ENCODE data around the gene CORO1A. TPM values are rescaled to one million over a fixed set of nuclear protein-coding genes. Genes with fewer than 3 reads are reported as not detected.
A peak's percentile ranks its signal among the peaks of the same experiment; 100 is the strongest.
"Not testable (repeated sequence)": the region's sequence is repeated elsewhere in the genome, so short reads cannot be mapped to it uniquely, and the experiment has no call there.

The CORO1A gene
- total RNA-seq, 1 experiment from 2014 or later, result 7.0 TPM

DNA sequence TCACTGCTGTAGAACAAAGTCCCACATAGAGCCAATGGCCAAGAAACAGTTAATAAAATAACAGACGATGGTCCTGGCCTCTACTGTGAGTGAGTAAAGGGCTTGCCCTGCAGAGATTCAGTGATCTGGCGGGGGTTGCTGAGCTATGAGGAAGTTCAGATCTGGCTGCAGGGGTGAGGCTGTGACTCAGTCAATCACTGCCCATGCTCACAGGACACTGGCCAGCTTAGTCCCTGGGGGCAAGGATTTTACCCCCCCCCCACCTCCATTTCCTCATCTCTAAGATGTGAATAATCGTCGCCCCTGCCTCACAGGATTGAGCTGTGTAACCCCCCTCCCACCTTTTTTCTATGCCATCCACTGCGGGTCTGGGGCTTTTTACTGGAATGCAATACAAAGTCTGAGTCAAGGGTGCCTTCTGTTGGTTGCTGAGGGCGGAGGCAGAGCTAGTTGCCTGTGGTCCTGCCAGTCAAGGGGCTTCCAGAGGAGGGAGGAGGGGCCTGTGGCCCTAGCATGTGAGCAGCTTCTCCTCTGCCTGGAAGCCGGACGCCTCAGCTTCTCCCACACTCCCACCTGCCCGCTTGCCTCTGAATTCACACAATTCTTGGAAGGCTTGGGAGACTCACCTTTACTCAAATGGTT is 23.8 kb downstream of the CORO1A start:
- not testable (repeated sequence) for H3K4me1 ChIP-seq; H3K9me3 ChIP-seq (replicated peaks); H3K27me3 ChIP-seq; H3K36me3 ChIP-seq; H3K27ac ChIP-seq; H3K4me3 ChIP-seq
- DNase-seq, result peak in 1 of 2 experiments; percentile 29

- peak in 1 of 2 experiments; percentile 6 for DNase-seq
- not testable (repeated sequence) for H3K27me3 ChIP-seq; H3K27ac ChIP-seq; H3K4me3 ChIP-seq; H3K9me3 ChIP-seq (replicated peaks); H3K36me3 ChIP-seq; H3K4me1 ChIP-seq
Measured at GRCh38 chr16:30209032-30209431, 25.6 kb downstream of the CORO1A start.

DNA sequence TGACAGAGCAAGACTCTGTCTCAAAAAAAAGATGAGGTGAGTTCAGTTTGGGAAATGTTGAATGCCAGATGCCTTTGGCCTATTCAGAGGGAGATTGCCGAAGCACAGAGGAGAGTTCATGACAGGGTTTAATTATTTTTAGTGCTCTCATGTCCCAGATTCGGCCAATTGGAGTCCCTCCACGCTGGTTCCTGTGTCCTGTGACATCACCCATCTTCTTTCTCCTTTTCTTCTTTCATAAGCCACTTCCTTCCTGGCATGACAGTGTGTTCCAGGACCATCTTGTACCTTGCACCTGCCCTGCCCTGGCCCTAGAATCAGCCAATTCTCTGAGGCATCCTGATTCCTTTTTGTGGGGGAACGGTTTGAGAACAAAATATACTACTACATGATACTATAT is 28.0 kb downstream of the CORO1A start:
- not testable (repeated sequence) for DNase-seq; H3K27ac ChIP-seq; H3K9me3 ChIP-seq (replicated peaks); H3K4me3 ChIP-seq; H3K27me3 ChIP-seq; H3K36me3 ChIP-seq; H3K4me1 ChIP-seq

DNA sequence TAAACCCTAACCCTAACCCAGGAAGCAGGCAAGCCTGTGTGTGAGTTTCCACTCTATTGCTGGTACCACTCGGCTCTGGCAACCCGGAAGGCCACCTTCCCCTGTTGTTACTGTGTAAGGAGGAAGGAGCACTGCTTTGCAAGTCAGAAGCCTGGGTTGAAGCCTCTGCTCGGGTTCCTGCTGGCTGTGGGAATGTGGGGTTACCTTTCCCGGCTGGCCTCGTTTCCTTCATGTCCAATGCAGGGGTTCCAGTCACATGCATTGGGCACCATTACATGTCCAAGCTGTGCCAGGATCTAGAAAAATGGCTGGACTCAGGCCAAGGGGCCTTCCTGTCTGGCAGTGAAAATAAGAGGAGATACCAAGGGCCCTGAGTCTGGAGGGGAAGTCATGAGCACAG is 33.7 kb downstream of the CORO1A start:
- not testable (repeated sequence) for H3K36me3 ChIP-seq; H3K4me1 ChIP-seq; H3K27me3 ChIP-seq; DNase-seq; H3K4me3 ChIP-seq; H3K27ac ChIP-seq; H3K9me3 ChIP-seq (replicated peaks)

Other genes starting within 250 kb of the CORO1A start
- gene TMEM219, start 221.5 kb upstream of the CORO1A start, total RNA-seq (2014; rRNA removed; shearing (Covaris generic)), result 29.8 and 32.1 TPM in 2 replicates
- 27.3 and 30.6 TPM in 2 replicates for gene TAOK2, start 209.7 kb upstream of the CORO1A start, total RNA-seq (2014; rRNA removed; shearing (Covaris generic))
- 10.9 and 12.5 TPM in 2 replicates for gene HIRIP3, start 188.0 kb upstream of the CORO1A start, total RNA-seq (2014; rRNA removed; shearing (Covaris generic))
- gene INO80E, start 187.4 kb upstream of the CORO1A start, total RNA-seq (2014; rRNA removed; shearing (Covaris generic)), result 54.5 and 55.7 TPM in 2 replicates
- gene DOC2A, start 172.6 kb upstream of the CORO1A start, total RNA-seq (2014; rRNA removed; shearing (Covaris generic)), result not detected in 2 replicates
- gene C16orf92, start 160.4 kb upstream of the CORO1A start, total RNA-seq (2014; rRNA removed; shearing (Covaris generic)), result not detected in 2 replicates
- 0.49 and 0.58 TPM in 2 replicates for gene TLCD3B, start 152.3 kb upstream of the CORO1A start, total RNA-seq (2014; rRNA removed; shearing (Covaris generic))
- 646 and 744 TPM in 2 replicates for gene ALDOA, start 117.8 kb upstream of the CORO1A start, total RNA-seq (2014; rRNA removed; shearing (Covaris generic))
- gene PPP4C, start 107.6 kb upstream of the CORO1A start, total RNA-seq (2014; rRNA removed; shearing (Covaris generic)), result 96.7 and 99.4 TPM in 2 replicates
- gene TBX6, start 91.7 kb upstream of the CORO1A start, total RNA-seq (2014; rRNA removed; shearing (Covaris generic)), result 0.18 and 0.73 TPM in 2 replicates
- gene YPEL3, start 87.4 kb upstream of the CORO1A start, total RNA-seq (2014; rRNA removed; shearing (Covaris generic)), result 10.3 and 13.0 TPM in 2 replicates
- gene GDPD3, start 70.1 kb upstream of the CORO1A start, total RNA-seq (2014; rRNA removed; shearing (Covaris generic)), result 1.0 and 1.1 TPM in 2 replicates
- 25.8 and 31.6 TPM in 2 replicates for gene MAPK3, start 60.4 kb upstream of the CORO1A start, total RNA-seq (2014; rRNA removed; shearing (Covaris generic))
- 38.1 and 50.8 TPM in 2 replicates for gene BOLA2B, start 10.1 kb downstream of the CORO1A start, total RNA-seq (2014; rRNA removed; shearing (Covaris generic))
- gene SLX1A, start 10.3 kb downstream of the CORO1A start, total RNA-seq (2014; rRNA removed; shearing (Covaris generic)), result 15.2 and 21.7 TPM in 2 replicates
- 2.2 and 4.3 TPM in 2 replicates for gene SULT1A3, start 15.7 kb downstream of the CORO1A start, total RNA-seq (2014; rRNA removed; shearing (Covaris generic))
- gene NPIPB13, start 64.9 kb downstream of the CORO1A start, total RNA-seq (2014; rRNA removed; shearing (Covaris generic)), result 2.3 and 3.9 TPM in 2 replicates
- 52.2 and 52.3 TPM in 2 replicates for gene CD2BP2, start 171.7 kb downstream of the CORO1A start, total RNA-seq (2014; rRNA removed; shearing (Covaris generic))
- gene TBC1D10B, start 186.9 kb downstream of the CORO1A start, total RNA-seq (2014; rRNA removed; shearing (Covaris generic)), result 33.7 and 36.0 TPM in 2 replicates
- 10.8 and 13.1 TPM in 2 replicates for gene MYL11, start 191.2 kb downstream of the CORO1A start, total RNA-seq (2014; rRNA removed; shearing (Covaris generic))
- gene SEPTIN1, start 199.0 kb downstream of the CORO1A start, total RNA-seq (2014; rRNA removed; shearing (Covaris generic)), result 0.23 and 0.45 TPM in 2 replicates
- gene ZNF48, start 211.8 kb downstream of the CORO1A start, total RNA-seq (2014; rRNA removed; shearing (Covaris generic)), result 9.3 and 10.1 TPM in 2 replicates
- 10.4 and 14.0 TPM in 2 replicates for gene ZNF771, start 224.0 kb downstream of the CORO1A start, total RNA-seq (2014; rRNA removed; shearing (Covaris generic))
- 80.0 and 88.5 TPM in 2 replicates for gene DCTPP1, start 246.4 kb downstream of the CORO1A start, total RNA-seq (2014; rRNA removed; shearing (Covaris generic))